Sigmoid colon (tissue), 4 donors: ENCODE data around the gene LYSMD2.

Experiments
- EP300 ChIP-seq, 4 donors: sonication (generic); formaldehyde crosslinking; IDR thresholded peaks; one replicate each; pipeline ENCODE4 v1.6.1; 2017; ENCODE audit warnings: antibody characterized with exemption in 4 of 4
- POLR2A ChIP-seq, 2 donors: fragments of 450-650 bp; IDR thresholded peaks; one replicate each; pipeline ENCODE4 v1.6.1; 2016; ENCODE audit warnings: antibody characterized with exemption in 2 of 2, mild to moderate bottlenecking in 2 of 2, moderate library complexity in 2 of 2
- POLR2AphosphoS5 ChIP-seq, 4 donors: sonication (generic); formaldehyde crosslinking; IDR thresholded peaks; one replicate each; pipeline ENCODE4 v1.6.1; 2017; ENCODE audit warnings: antibody characterized with exemption in 4 of 4
- TF ChIP-seq, protein P1 (sequence below), 4 experiments: fragments of 450-650 bp in 3 of 4; fragments of 200-600 bp in 1 of 4; IDR thresholded peaks; one replicate each; pipeline ENCODE4 v1.5.1; 2016 to 2019; ENCODE audit warnings: antibody characterized with exemption in 4 of 4, mild to moderate bottlenecking in 3 of 4, moderate library complexity in 2 of 4

DNA sequence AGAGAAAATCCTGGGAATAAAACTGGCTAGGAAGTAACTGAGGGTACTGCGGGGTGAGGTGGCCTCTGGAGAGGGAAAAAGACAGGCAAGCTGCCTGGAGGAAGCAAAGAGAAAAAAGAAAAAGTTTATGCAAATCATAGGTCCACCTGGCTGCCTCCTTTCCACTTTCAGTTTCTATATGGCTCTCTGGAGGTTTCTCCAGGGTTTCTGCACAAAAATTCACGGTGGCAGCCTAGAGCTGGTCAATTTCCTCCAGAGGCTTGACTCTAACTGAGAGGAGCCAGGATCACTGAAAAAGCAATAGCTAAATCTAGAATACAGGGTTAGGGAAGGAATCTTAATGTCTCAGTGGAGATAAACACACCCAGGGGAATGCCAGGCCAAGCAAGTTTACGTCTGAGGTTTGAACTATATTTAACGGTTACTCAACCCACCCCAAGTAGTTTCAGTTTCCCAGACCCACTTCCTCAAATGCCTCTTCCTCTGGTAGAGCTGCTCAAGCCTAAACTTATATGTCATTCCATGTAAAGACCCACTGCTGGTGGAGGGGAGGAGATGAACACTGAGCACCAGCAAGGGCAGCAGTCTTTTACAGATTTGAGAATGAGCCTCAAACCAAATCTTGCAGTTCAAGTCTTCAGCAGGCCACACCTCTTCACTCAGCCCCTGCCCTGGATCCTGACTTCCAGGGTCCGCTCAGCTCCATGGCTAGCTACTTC lies 5.7 kb downstream of the LYSMD2 start:
- TF ChIP-seq POLR2A (IDR thresholded peaks at IDR 0.05) (no peak), EP300 (IDR thresholded peaks at IDR 0.05) (no peak), POLR2AphosphoS5 (IDR thresholded peaks at IDR 0.05) (peak in 1 of 4 donors; percentile 20)
- TF ChIP-seq, protein P1, sequence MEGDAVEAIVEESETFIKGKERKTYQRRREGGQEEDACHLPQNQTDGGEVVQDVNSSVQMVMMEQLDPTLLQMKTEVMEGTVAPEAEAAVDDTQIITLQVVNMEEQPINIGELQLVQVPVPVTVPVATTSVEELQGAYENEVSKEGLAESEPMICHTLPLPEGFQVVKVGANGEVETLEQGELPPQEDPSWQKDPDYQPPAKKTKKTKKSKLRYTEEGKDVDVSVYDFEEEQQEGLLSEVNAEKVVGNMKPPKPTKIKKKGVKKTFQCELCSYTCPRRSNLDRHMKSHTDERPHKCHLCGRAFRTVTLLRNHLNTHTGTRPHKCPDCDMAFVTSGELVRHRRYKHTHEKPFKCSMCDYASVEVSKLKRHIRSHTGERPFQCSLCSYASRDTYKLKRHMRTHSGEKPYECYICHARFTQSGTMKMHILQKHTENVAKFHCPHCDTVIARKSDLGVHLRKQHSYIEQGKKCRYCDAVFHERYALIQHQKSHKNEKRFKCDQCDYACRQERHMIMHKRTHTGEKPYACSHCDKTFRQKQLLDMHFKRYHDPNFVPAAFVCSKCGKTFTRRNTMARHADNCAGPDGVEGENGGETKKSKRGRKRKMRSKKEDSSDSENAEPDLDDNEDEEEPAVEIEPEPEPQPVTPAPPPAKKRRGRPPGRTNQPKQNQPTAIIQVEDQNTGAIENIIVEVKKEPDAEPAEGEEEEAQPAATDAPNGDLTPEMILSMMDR (IDR thresholded peaks at IDR 0.05): no peak
